GM12872 (cell line): ENCODE data around the gene CACNA1E.

ENCODE experiments used
- TF ChIP-seq, protein P1 (sequence below): IDR thresholded peaks from 3 replicates; pipeline ENCODE4 v1.5.1; 2011; ENCODE audit warnings: low read depth, mild to moderate bottlenecking, low read length, moderate library complexity; ENCODE audit not compliant: insufficient read depth

CACNA1E gene

DNA sequence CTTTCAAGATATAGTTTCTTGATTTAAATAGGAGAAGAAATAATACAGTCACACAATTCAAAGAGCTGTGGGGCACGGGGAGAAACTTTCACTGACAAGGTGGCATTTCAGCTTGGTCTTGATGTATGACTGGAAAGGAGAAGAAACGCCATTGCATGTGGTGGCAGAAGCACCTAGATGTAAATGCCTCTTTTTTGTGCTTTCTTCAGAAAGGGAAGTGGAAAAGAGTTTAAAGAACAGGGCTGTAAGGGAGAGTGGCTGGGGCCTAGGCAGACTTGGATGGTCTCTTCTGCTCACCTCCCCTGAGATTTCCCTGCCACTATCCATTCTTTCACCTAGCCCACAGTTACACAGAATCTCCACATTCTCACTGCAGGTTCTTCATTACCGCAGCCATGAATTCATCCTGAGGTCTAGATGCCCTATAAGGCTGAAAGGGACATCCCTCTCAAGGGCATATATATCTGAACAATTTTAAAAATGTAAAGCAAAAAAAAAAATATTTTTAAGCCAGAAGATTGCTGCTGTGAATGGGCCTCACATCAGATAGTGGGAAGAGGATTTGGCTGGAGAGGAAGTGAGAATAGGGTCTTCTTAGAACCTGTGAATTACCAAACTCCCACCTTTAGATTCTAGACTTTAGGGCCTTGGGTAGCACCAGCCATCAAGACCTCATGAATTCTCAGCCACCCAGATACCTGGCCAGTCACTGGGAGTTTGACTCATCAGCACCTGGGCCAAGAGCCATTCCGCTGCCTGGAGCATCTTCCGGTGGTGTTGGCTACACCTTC lies 23.4 kb downstream of the CACNA1E start:
- TF ChIP-seq, protein P1, sequence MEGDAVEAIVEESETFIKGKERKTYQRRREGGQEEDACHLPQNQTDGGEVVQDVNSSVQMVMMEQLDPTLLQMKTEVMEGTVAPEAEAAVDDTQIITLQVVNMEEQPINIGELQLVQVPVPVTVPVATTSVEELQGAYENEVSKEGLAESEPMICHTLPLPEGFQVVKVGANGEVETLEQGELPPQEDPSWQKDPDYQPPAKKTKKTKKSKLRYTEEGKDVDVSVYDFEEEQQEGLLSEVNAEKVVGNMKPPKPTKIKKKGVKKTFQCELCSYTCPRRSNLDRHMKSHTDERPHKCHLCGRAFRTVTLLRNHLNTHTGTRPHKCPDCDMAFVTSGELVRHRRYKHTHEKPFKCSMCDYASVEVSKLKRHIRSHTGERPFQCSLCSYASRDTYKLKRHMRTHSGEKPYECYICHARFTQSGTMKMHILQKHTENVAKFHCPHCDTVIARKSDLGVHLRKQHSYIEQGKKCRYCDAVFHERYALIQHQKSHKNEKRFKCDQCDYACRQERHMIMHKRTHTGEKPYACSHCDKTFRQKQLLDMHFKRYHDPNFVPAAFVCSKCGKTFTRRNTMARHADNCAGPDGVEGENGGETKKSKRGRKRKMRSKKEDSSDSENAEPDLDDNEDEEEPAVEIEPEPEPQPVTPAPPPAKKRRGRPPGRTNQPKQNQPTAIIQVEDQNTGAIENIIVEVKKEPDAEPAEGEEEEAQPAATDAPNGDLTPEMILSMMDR: no peak

DNA sequence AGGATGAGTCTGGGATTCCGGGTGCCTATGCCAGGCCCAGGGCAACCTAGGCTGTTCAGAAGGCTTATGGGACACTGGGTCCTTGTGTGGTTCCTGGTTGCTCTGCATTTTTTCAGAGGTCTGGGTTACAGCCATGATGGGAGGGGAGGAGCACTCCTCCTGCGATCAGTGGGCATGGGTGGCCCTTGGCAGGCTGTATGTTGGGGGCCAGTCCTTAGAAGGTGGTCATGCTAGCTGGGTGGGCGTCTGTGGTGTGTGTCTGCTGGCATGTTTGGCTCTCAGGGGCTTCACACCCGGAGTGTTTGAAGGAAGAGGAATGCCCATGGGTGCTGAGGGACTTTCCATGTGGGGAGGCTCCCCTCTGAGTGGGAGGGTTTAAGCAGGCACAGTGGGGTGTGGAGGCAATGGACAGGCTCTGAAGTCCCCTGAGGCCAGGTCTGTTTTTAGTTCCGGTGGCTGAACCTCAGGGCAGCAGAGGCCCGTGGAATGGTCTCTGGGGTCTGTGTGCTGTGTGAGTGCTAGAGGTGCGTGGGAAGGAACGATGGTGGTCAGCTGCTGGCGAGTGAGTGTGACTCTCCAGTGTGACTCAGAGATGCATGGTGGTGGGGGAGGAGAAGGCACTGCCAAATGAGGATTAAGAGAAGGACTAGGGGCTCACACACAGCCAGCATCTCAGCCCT lies 25.3 kb downstream of the CACNA1E start:
- TF ChIP-seq, protein P1: no peak

DNA sequence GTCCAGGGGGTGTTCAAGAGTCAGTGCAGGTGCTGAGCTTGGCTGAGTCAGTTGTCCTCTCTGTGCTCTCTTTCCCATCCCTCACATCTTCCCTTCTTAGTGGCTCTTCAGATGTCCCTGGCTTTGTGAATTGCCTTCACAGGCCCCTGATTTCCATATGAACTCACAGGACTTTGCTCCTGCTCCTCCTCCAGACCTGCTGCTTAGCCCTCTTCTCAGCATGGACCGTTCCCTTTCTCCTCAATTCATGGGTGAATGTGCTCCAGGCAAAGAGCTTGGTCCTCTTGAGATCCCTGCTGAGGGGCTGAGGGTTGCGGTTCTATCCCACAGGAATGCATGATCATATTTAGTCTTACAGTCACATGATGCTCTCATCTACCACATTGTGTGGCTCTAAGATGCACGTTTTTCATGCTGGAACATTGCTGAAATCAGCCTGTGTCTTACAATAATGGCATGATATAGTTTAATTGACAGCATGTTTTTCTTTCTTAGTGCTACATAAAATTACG lies 30.5 kb downstream of the CACNA1E start:
- TF ChIP-seq, protein P1: no peak

DNA sequence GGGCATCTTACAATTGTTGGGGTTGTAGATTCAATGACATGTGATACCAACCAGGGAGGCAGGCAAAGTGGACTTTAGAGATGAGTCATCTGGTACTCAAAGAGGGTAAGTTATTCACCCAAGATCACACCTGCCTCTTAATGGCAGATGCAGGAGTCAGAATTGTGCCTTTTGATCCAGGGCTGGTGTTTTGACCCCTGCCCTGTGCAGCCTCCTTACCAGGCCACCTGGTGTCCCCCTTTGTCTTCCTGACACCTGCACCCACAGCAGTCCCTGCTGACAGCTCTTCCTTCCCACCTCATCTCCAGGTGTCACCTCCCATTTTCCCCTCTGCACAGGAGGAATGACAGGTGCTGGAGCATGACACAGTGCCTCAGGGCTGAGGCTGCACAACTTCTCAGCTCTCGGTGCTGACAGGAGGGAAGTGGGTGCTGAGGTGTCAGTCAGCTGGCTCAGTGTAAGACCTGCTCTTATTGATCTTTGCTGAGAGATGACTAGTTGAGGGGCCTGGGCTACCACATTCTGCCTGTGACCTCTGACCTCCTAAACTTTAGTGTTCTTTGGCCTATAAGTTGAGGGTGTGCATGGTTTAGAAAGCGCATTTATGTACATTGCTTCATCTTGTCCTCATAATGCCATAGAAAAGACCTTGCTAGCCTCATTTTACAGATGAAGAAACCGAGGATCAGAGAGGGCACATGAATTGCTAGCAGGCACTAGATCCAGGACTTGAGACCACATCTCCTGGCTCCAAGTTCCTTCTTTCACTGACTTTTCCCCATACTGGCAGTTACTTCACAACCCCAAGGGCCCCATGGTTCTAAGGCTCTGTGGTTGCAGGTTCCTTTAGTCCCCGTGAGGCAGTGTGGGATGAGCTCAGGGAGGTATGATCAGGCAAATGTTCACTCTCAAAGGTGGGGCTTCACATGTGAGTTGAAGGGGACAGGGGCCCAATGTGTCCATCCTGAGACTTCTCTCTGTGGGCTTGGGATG lies 31.3 kb downstream of the CACNA1E start:
- TF ChIP-seq, protein P1: peak; percentile 38; the same call in 2 of the 3 replicates

DNA sequence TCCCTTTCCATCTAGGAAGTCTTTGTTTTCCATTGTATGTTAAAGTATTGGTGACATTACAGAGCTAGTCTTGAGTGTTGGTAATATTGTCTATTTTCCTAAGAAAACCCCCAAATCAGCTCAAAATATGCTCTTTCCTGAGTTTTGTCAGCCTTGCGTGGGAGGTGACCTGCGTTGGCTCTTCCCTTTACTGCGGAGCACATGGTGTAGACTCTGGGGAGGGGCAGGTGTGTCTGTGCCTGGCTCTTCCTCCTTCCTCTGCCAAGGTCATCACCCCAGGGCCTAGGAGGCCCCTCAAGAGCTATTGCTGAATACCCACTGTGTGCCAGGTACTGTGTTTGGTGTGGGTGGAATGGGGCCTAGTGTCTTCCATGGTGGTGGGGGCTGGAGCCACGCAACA lies 33.4 kb downstream of the CACNA1E start:
- TF ChIP-seq, protein P1: no peak

DNA sequence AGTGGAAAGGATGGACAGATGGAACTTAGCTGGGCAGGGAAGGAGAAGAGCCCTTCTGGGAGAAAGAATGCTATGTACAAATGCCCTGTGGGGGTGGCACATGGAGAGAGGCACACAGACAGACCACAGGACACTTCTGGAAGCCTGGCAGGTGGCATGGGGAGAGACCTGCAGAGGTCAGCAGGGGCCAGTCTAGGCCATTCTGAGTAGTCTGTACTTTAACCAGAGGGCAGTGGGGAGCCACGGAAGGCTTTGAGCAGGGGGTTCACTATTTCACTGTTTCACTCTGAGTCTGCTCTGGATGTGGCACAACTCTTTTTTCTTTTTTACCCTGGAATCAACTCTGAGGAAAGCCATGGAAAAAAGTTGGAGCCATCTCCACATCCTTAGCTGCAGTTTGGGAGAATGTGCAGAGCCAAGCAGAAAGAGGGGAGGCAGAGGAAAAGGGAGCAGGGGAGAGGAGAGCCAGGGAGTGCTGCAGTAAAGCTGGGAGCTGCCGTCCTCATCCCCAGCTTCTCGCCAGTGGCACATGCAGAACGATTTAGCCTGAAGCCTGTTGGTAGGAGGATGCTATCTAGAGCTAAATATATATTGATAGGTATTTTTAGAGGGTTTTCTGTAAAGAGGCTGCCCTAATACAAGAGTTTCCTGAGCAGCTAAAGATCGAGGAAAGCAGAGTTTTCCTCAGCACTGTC lies 34.0 kb downstream of the CACNA1E start:
- TF ChIP-seq, protein P1: no peak
